ENCODE results near the gene FUT4.

GRCh38 chr11:94560834-94561233 lies 17.1 kb downstream of the FUT4 start:
- TF ChIP-seq JUNB (IDR thresholded peaks at IDR 0.05): no peak
- no peak for TF ChIP-seq POLR2A (IDR thresholded peaks at IDR 0.05; ENCODE audit: low read depth, low read length)
- TF ChIP-seq, protein P1, sequence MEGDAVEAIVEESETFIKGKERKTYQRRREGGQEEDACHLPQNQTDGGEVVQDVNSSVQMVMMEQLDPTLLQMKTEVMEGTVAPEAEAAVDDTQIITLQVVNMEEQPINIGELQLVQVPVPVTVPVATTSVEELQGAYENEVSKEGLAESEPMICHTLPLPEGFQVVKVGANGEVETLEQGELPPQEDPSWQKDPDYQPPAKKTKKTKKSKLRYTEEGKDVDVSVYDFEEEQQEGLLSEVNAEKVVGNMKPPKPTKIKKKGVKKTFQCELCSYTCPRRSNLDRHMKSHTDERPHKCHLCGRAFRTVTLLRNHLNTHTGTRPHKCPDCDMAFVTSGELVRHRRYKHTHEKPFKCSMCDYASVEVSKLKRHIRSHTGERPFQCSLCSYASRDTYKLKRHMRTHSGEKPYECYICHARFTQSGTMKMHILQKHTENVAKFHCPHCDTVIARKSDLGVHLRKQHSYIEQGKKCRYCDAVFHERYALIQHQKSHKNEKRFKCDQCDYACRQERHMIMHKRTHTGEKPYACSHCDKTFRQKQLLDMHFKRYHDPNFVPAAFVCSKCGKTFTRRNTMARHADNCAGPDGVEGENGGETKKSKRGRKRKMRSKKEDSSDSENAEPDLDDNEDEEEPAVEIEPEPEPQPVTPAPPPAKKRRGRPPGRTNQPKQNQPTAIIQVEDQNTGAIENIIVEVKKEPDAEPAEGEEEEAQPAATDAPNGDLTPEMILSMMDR (IDR thresholded peaks at IDR 0.05 in 2 of 3, conservative IDR thresholded peaks at IDR 0.05 in 1 of 3; ENCODE audit: control insufficient read depth in 2 of 3, extremely low read depth in 1 of 3, insufficient read depth in 1 of 3, low read depth in 3 of 3, low read length in 3 of 3): no peak
- TF ChIP-seq TCF12 (IDR thresholded peaks at IDR 0.05; ENCODE audit: low read depth, low read length): no peak
- no peak for TF ChIP-seq SREBF1 (IDR thresholded peaks at IDR 0.05; ENCODE audit: low read length)
- no peak for TF ChIP-seq JUND (IDR thresholded peaks at IDR 0.05; ENCODE audit: low read depth, low read length)
- no peak for TF ChIP-seq SIN3A (IDR thresholded peaks at IDR 0.05; ENCODE audit: low read depth, low read length)
- no peak for TF ChIP-seq TAF1 (IDR thresholded peaks at IDR 0.05; ENCODE audit: borderline replicate concordance, low read depth, low read length)
- no peak for TF ChIP-seq SREBF2 (IDR thresholded peaks at IDR 0.05; ENCODE audit: low read length)
- no peak for TF ChIP-seq POLR2AphosphoS5 (IDR thresholded peaks at IDR 0.05; ENCODE audit: low read length)
